Activated naive CD8-positive, alpha-beta T cell treated with anti-CD3 and anti-CD28 coated beads, Interleukin-2, amount 50 U/mL, for 24 hours (primary cell): ENCODE results near the gene PTPRN2.

Experiments
- ATAC-seq: fragments of 150-1000 bp; cut with Tn5 transposase; one replicate; pipeline ENCODE4 v1.10.0; 2021
- DNase-seq: peaks from one replicate; pipeline ENCODE4 v3.0.0; 2021
- H3K27ac Mint-ChIP-seq: one replicate; pipeline ENCODE4 v1.8.0; 2021; ENCODE audit warnings: mild to moderate bottlenecking, mixed read lengths
- H3K27me3 Mint-ChIP-seq: one replicate; pipeline ENCODE4 v1.8.0; 2021; ENCODE audit warnings: mixed read lengths
- H3K36me3 Mint-ChIP-seq: one replicate; pipeline ENCODE4 v1.8.0; 2021; ENCODE audit warnings: low read depth, mixed read lengths
- H3K4me1 Mint-ChIP-seq: one replicate; pipeline ENCODE4 v1.8.0; 2021; ENCODE audit warnings: mixed read lengths
- H3K4me3 Mint-ChIP-seq: one replicate; pipeline ENCODE4 v1.8.0; 2021; ENCODE audit warnings: mild to moderate bottlenecking, moderate library complexity, mixed read lengths
- H3K9me3 Mint-ChIP-seq: one replicate; pipeline ENCODE4 v1.8.0; 2021; ENCODE audit warnings: mixed read lengths

Gene PTPRN2

GRCh38 chr7:157877298-157878090, 710.1 kb downstream of the PTPRN2 start:
- peaks cover 5% of the 10 kb centered on the region for H3K36me3 Mint-ChIP-seq
- H3K4me1 Mint-ChIP-seq, result peaks cover 18% of the 10 kb centered on the region
- ATAC-seq (no peak), DNase-seq (no peak)
- peaks cover 8% of the 10 kb centered on the region for H3K9me3 Mint-ChIP-seq
- no peak overlapping the region for H3K4me3 Mint-ChIP-seq
- H3K27ac Mint-ChIP-seq, result no peak overlapping the region
- peaks cover 2% of the 10 kb centered on the region for H3K27me3 Mint-ChIP-seq

DNA sequence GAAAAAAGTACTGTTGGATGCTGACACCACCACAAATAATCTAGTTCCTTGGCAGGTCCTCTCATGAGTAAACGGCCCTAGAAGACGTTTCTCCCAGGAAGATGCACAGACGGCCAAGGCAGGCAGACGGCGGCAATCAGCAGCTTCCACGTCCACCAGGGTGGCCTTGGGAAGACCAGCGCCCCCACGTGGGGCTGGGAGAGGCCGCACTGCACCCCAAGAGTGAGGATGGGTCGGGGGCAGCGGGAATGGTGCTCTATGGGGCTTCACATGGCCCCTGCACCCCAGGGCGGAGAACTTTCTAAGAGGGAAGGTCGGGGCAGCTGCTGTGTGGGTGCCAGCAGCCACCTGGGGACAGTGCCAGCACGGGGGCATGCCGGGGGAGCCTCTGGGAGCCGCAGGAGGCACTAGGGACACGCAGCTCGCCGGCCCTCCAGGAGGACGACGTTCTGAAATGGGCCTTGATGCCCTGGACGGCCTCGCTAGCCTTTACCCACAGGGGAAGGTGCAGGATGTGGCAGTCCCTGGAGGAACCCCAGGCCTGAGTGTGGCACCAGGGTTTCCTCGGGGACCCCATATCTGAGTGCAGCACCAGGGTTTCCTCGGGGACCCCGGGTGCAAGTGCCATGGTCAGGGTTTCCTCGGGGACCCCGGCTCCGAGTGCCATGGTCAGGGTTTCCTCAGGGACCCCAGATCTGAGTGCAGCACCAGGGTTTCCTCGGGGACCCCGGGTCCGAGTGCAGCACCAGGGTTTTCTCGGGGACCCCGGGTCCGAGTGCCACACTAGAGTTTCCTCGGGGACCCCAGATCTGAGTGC, 710.9 kb downstream of the PTPRN2 start:
- Mint-ChIP-seq H3K4me1 (peaks cover 20% of the 10 kb centered on the region), H3K36me3 (peaks cover 5% of the 10 kb centered on the region), H3K27ac (no peak overlapping the region), H3K9me3 (peaks cover 8% of the 10 kb centered on the region), H3K27me3 (peaks cover 2% of the 10 kb centered on the region), H3K4me3 (no peak overlapping the region)
- ATAC-seq (no peak), DNase-seq (no peak)

DNA sequence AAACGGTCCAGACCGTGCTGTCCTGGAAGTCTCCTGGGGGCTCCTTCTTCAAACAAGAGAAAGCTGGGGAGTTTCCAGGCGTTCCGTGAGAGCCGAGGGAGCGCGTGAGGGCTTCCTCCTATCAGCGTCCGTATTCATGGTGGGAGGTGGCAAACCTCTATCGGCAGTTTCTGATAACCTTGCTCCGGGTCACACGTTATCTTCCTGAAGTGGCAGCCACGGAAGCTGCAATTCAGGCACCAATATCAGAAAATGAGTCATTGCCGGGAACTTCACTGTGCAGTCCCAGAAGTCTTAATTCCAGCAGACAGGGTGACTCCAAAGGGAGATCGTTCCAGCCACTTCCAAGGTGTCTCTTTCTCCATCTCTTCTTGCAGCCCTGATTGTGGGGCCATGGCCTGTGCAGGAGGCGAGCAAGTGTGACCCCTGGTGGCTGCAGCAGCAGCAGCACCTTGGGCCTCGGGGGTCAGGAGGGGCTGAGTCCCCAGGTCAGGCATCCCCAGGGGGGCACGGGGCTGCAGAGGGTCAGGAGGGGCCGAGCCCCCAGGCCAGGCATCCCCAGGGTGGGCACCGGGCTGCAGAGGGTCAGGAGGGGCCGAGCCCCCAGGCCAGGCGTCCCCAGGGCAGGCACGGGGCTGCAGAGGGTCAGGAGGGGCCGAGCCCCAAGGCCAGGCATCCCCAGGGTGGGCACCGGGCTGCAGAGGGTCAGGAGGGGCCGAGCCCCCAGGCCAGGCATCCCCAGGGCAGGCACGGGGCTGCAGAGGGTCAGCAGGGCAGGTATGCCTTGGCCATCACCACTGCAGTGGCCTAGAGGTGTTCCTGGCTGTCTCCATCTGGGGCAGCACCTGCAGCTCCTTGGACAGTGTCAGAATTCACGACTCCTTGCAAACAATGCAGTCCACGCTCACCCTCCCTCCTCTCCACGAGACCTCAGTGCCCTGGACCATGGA, 712.1 kb downstream of the PTPRN2 start:
- no peaks in the 10 kb centered on the region for H3K36me3 Mint-ChIP-seq
- ATAC-seq (peak; percentile 64), DNase-seq (peak; percentile 61)
- peaks cover 14% of the 10 kb centered on the region for H3K4me1 Mint-ChIP-seq
- H3K9me3 Mint-ChIP-seq, result peaks cover under 1% of the 10 kb centered on the region
- peaks cover 2% of the 10 kb centered on the region for H3K27me3 Mint-ChIP-seq
- H3K4me3 Mint-ChIP-seq, result peak overlapping the region; percentile 46
- H3K27ac Mint-ChIP-seq, result no peak overlapping the region

DNA sequence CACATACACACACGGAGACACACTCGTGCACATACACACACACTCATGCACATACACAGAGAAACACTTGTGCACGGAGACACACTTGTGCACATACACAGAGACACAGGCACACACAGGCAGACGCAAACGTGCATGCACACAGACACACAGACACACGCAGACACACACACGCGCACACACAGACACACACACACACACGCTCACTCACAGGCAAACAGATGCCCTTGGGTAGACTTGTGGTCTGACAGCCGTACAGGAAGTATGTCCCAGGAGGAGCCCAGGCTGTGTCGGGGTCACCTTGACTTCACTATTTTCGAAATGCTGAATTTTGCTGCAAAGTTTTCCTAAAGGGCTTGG, 712.8 kb downstream of the PTPRN2 start:
- Mint-ChIP-seq H3K36me3 (no peaks in the 10 kb centered on the region), H3K4me1 (peaks cover 12% of the 10 kb centered on the region), H3K27me3 (peaks cover 2% of the 10 kb centered on the region), H3K9me3 (no peaks in the 10 kb centered on the region), H3K27ac (peak overlapping the region; percentile 39), H3K4me3 (peak overlapping the region; percentile 46)
- no peak for ATAC-seq
- no peak for DNase-seq

GRCh38 chr7:157874208-157874816, 713.3 kb downstream of the PTPRN2 start:
- DNase-seq (no peak), ATAC-seq (no peak)
- Mint-ChIP-seq H3K36me3 (no peaks in the 10 kb centered on the region), H3K9me3 (no peaks in the 10 kb centered on the region), H3K4me3 (no peak overlapping the region), H3K27me3 (peaks cover 2% of the 10 kb centered on the region), H3K4me1 (peaks cover 12% of the 10 kb centered on the region), H3K27ac (peak overlapping the region; percentile 39)

- Mint-ChIP-seq H3K27ac (no peak overlapping the region), H3K4me3 (no peak overlapping the region), H3K36me3 (no peaks in the 10 kb centered on the region), H3K4me1 (peaks cover 12% of the 10 kb centered on the region), H3K27me3 (peaks cover 2% of the 10 kb centered on the region), H3K9me3 (no peaks in the 10 kb centered on the region)
- ATAC-seq, result no peak
- no peak for DNase-seq
These were observed 714.0 kb downstream of the PTPRN2 start for GRCh38 chr7:157873664-157874063.

- Mint-ChIP-seq H3K4me3 (no peak overlapping the region), H3K27ac (no peak overlapping the region)
- ATAC-seq, result no peak
These were observed 714.4 kb downstream of the PTPRN2 start for GRCh38 chr7:157873181-157873580.

DNA sequence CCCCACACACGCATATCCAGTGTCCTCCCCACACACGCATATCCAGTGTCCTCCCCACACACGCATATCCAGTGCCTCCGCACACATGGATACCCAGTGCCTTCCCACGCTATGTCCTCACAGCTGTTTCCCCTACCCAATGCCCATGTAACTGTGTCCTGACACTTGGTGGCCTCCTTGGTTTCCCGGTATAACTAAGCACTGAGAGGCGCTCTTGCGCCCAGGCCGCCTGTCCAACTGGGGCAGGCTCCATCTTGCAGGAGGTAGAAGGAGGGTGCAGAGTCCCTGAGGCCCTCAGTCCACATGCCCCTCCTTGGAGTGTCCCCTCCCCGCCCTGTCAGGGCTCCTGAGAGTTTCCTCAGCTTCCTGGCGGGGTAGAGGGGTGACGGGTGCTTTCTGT, 715.2 kb downstream of the PTPRN2 start:
- DNase-seq, result no peak
- Mint-ChIP-seq H3K4me1 (peaks cover 12% of the 10 kb centered on the region), H3K36me3 (no peaks in the 10 kb centered on the region), H3K27me3 (peaks cover 2% of the 10 kb centered on the region), H3K9me3 (no peaks in the 10 kb centered on the region), H3K4me3 (no peak overlapping the region), H3K27ac (no peak overlapping the region)
- ATAC-seq, result no peak

More at GRCh38 chr7:157873181-157873580, 714.4 kb downstream of the PTPRN2 start:
- Mint-ChIP-seq H3K27me3 (peaks cover 2% of the 10 kb centered on the region), H3K36me3 (no peaks in the 10 kb centered on the region), H3K9me3 (no peaks in the 10 kb centered on the region), H3K4me1 (peaks cover 12% of the 10 kb centered on the region)
- DNase-seq, result no peak

GRCh38 chr7:157871681-157872080, 715.9 kb downstream of the PTPRN2 start:
- DNase-seq (no peak), ATAC-seq (no peak)
- no peaks in the 10 kb centered on the region for H3K9me3 Mint-ChIP-seq
- H3K4me1 Mint-ChIP-seq, result peaks cover 12% of the 10 kb centered on the region
- H3K36me3 Mint-ChIP-seq, result no peaks in the 10 kb centered on the region
- H3K4me3 Mint-ChIP-seq, result no peak overlapping the region
- H3K27me3 Mint-ChIP-seq, result peaks cover 2% of the 10 kb centered on the region
- no peak overlapping the region for H3K27ac Mint-ChIP-seq

DNA sequence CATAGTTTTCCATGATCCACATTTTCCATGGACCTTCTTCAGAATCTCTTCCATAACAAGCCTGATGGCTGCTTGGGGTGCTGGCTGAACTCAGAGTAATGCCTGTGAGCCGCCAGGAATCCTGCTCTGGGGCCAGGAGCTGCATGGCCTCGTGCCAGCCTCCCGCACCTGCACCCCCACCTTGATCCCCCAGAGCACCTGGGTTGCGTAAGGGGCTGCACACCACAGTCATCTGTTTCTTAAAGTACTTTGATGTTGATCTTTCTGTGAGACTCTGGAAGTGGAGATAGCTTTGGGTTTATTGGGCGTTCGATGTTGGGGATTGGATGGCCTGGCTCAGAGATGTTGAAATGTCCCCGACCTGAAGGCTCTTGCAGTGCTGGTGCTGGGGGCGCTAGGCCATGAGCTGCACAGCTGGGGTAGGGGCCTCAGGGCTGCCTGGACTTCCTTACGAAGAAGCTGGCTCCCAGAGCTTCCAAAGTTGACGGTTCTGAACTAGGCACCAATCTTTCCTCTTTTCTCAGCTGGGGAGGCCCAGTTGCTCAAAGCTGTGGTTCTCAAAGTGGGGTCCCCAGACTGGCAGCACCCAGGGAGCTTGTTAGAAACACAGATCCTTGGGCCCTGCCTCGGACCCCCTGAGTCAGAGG, 716.9 kb downstream of the PTPRN2 start:
- DNase-seq (no peak), ATAC-seq (no peak)
- no peak overlapping the region for H3K4me3 Mint-ChIP-seq
- H3K27ac Mint-ChIP-seq, result no peak overlapping the region
- no peaks in the 10 kb centered on the region for H3K9me3 Mint-ChIP-seq
- H3K27me3 Mint-ChIP-seq, result peaks cover 2% of the 10 kb centered on the region
- no peaks in the 10 kb centered on the region for H3K36me3 Mint-ChIP-seq
- H3K4me1 Mint-ChIP-seq, result peaks cover 12% of the 10 kb centered on the region

DNA sequence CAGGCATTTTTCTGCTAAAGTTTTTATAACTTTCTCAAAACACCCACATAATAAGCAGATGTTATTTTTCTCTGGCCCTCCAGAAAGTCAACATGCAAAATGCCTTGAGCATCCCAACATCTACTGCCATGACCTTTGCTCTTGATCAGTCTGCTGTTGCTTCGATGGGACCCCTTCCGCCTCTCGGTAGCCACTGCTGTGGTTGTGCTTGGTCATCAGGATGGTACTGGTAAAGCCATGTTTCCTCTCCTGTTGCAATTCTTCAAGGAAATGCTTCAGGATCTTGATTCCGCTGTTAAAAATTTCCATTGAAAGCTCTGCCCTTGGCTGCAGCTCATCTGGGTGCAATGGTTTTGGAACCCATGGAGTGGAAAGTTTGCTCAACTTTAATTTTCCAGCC, 717.8 kb downstream of the PTPRN2 start:
- Mint-ChIP-seq H3K27me3 (peaks cover 2% of the 10 kb centered on the region), H3K27ac (no peak overlapping the region), H3K4me3 (no peak overlapping the region), H3K36me3 (no peaks in the 10 kb centered on the region), H3K4me1 (peaks cover 7% of the 10 kb centered on the region), H3K9me3 (no peaks in the 10 kb centered on the region)
- DNase-seq (no peak), ATAC-seq (no peak)

- no peaks in the 10 kb centered on the region for H3K36me3 Mint-ChIP-seq
- H3K27me3 Mint-ChIP-seq, result no peaks in the 10 kb centered on the region
- no peaks in the 10 kb centered on the region for H3K9me3 Mint-ChIP-seq
- no peak overlapping the region for H3K27ac Mint-ChIP-seq
- peaks cover 2% of the 10 kb centered on the region for H3K4me1 Mint-ChIP-seq
- no peak for ATAC-seq
- no peak overlapping the region for H3K4me3 Mint-ChIP-seq
- DNase-seq, result no peak
These were observed 719.8 kb downstream of the PTPRN2 start for GRCh38 chr7:157867685-157868305.

DNA sequence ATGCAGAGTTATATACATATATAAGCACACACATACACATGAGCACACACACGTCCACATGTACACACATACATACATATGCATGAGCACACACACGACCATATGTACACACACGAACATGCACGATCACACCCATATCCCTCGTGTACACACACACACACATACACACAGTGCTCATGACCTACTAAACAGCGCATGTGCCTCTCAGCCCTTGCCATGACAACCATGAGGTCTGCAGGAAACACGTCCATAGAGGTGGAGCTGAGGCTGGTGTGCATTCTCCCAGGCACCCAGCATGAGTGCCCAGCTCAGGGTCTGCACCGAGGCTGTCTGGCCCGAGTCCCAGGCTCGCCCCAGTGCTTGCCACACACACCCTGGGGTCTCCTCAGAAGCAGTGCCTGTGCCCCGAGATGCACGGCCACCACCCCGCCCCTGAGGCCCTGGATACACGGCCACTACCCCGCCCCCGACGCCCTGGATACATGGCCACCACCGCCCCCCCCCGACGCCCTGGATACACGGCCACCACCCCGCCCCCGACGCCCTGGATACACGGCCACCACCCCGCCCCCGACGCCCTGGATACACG, 721.2 kb downstream of the PTPRN2 start:
- Mint-ChIP-seq H3K4me1 (no peaks in the 10 kb centered on the region), H3K4me3 (no peak overlapping the region), H3K27ac (no peak overlapping the region), H3K27me3 (no peaks in the 10 kb centered on the region), H3K36me3 (no peaks in the 10 kb centered on the region), H3K9me3 (no peaks in the 10 kb centered on the region)
- DNase-seq (no peak), ATAC-seq (no peak)
